ENCODE data around the gene SYNDIG1. TPM values are rescaled to one million over a fixed set of nuclear protein-coding genes. Genes with fewer than 3 reads are reported as not detected.

SYNDIG1 gene
- total RNA-seq = 0.19 and 0.38 TPM in 2 replicates
- long read RNA-seq, partial matches to known transcripts = 1 of 1 reads
- long read RNA-seq, other reads (novel, unspliced or antisense) = 0 of 1 reads

- DNase-seq (ENCODE audit: low spot score, unreplicated experiment) = peak; percentile 30
- no peaks in the 10 kb centered on the region for H3K36me3 Mint-ChIP-seq (ENCODE audit: insufficient read depth)
- peaks cover 14% of the 10 kb centered on the region for H3K4me1 Mint-ChIP-seq (ENCODE audit: low read depth)
- H3K4me3 Mint-ChIP-seq (ENCODE audit: low read depth) = peak within 1 kb of the TSS; percentile 73
- peaks cover 91% of the 10 kb centered on the region for H3K27me3 Mint-ChIP-seq
- no peak within 1 kb of the TSS for H3K27ac Mint-ChIP-seq
- no peaks in the 10 kb centered on the region for H3K9me3 Mint-ChIP-seq (ENCODE audit: low read depth)
- TF ChIP-seq CTCF (IDR thresholded peaks at IDR 0.05; ENCODE audit: unreplicated experiment) = no peak
Observed at GRCh38 chr20:24469116-24469893, at the start of gene SYNDIG1. TSS of gene SYNDIG1 (plus strand) at chr20:24469629. CDS start at chr20:24543098, 73,469 bp downstream.

- DNase-seq (ENCODE audit: low spot score, unreplicated experiment) = no peak
- Mint-ChIP-seq H3K4me1 (ENCODE audit: low read depth) (no peaks in the 10 kb centered on the region), H3K27ac (no peak overlapping the region), H3K27me3 (no peaks in the 10 kb centered on the region), H3K36me3 (ENCODE audit: insufficient read depth) (peaks cover 2% of the 10 kb centered on the region), H3K4me3 (ENCODE audit: low read depth) (no peak overlapping the region), H3K9me3 (ENCODE audit: low read depth) (peaks cover 10% of the 10 kb centered on the region)
- TF ChIP-seq CTCF (IDR thresholded peaks at IDR 0.05; ENCODE audit: unreplicated experiment) = no peak
Observed at GRCh38 chr20:24419786-24420185, 49.6 kb upstream of the SYNDIG1 start.

- Mint-ChIP-seq H3K4me1 (ENCODE audit: low read depth) (no peaks in the 10 kb centered on the region), H3K36me3 (ENCODE audit: insufficient read depth) (peaks cover 2% of the 10 kb centered on the region), H3K9me3 (ENCODE audit: low read depth) (peaks cover 6% of the 10 kb centered on the region), H3K27me3 (no peaks in the 10 kb centered on the region), H3K27ac (no peak overlapping the region), H3K4me3 (ENCODE audit: low read depth) (no peak overlapping the region)
- no peak for DNase-seq (ENCODE audit: low spot score, unreplicated experiment)
- TF ChIP-seq CTCF (IDR thresholded peaks at IDR 0.05; ENCODE audit: unreplicated experiment) = no peak
Observed at GRCh38 chr20:24420567-24420966, 48.9 kb upstream of the SYNDIG1 start.

GRCh38 chr20:24421071-24421470 is 48.4 kb upstream of the SYNDIG1 start:
- no peak for TF ChIP-seq CTCF (IDR thresholded peaks at IDR 0.05; ENCODE audit: unreplicated experiment)
- Mint-ChIP-seq H3K4me1 (ENCODE audit: low read depth) (no peaks in the 10 kb centered on the region), H3K4me3 (ENCODE audit: low read depth) (no peak overlapping the region)

GRCh38 chr20:24422091-24422760 is 47.2 kb upstream of the SYNDIG1 start:
- Mint-ChIP-seq H3K27me3 (no peaks in the 10 kb centered on the region), H3K4me3 (ENCODE audit: low read depth) (no peak overlapping the region)

More at GRCh38 chr20:24421071-24421470, 48.4 kb upstream of the SYNDIG1 start:
- no peak overlapping the region for H3K27ac Mint-ChIP-seq
- H3K27me3 Mint-ChIP-seq = no peaks in the 10 kb centered on the region
- DNase-seq (ENCODE audit: low spot score, unreplicated experiment) = no peak
- peaks cover 2% of the 10 kb centered on the region for H3K36me3 Mint-ChIP-seq (ENCODE audit: insufficient read depth)
- peaks cover under 1% of the 10 kb centered on the region for H3K9me3 Mint-ChIP-seq (ENCODE audit: low read depth)

More at GRCh38 chr20:24422091-24422760, 47.2 kb upstream of the SYNDIG1 start:
- Mint-ChIP-seq H3K27ac (no peak overlapping the region), H3K4me1 (ENCODE audit: low read depth) (no peaks in the 10 kb centered on the region), H3K9me3 (ENCODE audit: low read depth) (no peaks in the 10 kb centered on the region), H3K36me3 (ENCODE audit: insufficient read depth) (no peaks in the 10 kb centered on the region)
- DNase-seq (ENCODE audit: low spot score, unreplicated experiment) = no peak
- no peak for TF ChIP-seq CTCF (IDR thresholded peaks at IDR 0.05; ENCODE audit: unreplicated experiment)

All from progenitor cell of endocrine pancreas (in vitro differentiated cells).